Left hindlimb (tissue), 1 donor: ENCODE data around the gene LYRM4.
"Not testable (repeated sequence)": the region's sequence is repeated elsewhere in the genome, so short reads cannot be mapped to it uniquely, and the experiment has no call there.

Source experiments
- DNase-seq: peaks from one replicate; pipeline ENCODE4 v3.0.0-alpha.2; 2018

LYRM4 gene

DNA sequence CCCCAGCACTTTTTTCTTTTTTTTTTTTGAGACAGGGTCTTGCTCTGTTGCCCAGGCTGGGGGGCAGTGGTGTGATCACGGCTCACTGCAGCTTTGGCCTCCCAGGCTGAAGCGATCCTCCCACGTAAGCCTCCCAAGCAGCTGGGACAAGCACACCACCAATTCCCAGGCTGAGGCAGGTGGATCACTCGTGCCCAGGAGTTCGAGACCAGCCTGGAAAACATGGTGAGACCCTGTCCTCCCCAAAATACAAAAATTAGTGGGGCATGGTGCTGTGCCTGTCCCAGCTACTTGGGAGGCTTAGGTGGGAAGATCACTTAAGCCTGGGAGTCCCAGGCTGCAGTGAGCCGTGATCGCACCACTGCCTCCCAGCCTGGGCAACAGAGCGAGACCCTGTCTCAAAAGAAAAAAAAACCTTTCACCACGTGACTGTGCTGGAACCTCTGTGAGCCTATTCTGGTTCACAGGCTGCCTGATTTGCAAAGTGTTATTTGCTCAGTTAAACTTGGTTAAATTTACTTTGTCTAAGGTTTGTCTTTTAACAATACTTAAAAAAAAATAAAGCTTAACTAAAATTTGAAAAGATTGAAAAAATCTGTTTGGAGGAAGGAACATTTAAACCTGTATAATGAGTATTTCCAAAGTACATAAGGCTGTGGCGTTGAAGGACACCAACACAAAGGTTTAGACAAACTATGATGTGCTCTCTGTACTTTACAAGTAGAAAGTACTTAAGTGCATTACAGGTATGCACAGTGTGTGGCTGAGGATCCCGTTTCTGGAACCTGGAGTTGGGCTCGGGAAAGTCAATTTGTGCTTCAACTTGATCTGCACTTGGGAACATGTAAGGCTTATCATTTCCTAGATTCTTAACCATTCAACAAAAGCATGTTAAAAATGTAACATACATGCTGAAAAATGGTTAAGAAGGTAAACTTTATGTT, 120.7 kb downstream of the LYRM4 start:
- DNase-seq = no peak

DNA sequence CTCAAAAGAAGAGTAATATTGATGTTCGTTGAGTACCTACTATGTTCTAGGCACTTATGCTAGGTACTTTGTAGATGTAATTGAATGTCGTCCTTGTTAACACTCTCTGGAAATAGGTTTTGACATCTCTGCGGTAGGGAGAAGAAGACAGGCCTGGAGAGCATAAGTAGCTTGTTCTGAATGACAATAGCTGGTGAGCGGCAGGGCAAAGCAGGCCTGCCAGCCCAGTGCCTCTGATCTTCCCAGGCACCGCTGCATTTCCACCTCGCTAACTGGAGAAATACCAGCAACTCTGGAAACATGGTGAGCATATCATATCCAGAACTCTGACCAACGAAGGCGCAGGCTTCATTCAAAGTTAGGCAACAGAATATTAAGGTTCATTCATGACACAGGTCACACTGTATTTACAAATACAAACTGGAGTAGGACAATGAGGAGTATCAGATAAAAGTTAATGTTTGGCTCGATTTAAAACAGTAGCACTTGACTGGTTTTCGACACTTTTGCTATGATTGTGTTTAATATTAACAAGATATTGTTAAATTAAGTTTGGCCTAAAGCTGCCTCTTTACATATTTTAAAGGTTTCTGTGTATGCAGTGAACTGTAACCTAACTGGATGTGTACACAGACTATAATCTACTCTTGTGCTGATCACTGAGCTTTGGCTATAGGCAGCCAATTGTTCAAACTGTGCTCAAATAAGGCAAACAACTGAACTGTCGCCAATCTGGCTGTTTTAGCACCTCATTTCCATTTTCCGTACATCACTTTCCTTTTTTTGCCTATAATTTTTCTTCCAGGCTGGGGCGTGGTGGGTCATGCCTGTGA, 121.5 kb downstream of the LYRM4 start:
- DNase-seq = no peak

DNA sequence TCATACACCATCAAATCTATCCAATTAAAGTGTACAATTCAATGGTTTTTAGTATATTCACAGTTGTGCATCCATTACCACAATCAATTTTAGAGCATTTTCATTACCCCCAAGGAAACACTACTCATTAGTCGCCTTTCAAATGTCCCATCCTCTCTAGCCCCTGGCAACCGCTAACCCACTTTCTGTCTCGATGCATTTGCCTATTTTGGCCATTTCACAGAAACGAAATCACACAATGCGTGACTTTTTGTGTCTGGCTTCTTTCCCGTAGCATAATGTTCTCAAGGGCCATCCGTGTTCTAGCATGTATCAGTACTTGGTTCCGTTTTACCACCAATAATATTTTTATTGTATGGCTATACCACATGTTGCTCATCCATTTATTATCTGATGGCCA, 123.9 kb downstream of the LYRM4 start:
- DNase-seq = no peak

DNA sequence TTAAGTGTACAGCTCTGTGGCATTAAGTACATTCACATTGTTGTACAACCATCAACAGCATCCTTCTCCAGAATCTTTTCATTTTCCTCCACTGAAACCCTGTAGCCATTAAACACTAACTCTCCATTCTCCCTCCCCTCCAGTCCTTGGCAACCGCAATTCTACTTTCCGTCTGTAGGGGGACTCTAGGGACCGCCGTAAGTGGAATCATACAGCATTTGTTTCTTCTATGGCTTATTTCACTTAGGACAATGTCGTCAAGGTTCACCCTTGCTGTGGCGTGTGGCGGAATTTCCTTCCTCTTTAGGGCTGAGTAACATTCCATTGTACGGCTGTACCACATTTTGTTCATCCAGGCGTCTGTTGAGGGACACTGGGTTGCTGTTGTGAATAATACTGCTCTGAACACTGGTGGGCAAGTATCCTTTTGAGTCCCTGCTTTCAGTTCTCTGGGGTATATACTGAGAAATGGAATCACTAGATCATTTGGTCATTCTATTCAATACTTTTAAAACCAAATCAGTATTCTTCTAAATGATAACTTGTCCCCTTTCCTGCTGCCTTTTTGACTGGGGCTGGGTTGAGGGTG, 124.9 kb downstream of the LYRM4 start:
- no peak for DNase-seq

DNA sequence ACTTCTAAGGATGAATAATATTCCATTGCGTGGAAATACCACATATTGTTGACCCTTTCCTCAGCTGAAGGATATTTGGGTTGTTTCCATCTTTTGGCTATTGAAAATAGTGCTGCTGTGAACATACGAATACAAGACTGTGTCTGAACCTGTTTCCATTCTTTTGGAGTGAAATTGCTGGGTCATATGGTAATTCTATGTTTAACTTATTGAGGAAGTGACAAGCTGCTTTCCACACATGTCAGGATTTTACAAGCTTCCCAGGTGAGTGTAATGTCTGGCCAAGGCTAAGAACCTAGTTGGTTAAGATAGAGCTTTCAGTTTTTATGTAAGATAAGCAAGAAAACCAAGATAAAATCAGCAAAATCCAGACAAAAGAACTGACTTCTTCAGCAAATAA, 126.8 kb downstream of the LYRM4 start:
- DNase-seq = no peak

DNA sequence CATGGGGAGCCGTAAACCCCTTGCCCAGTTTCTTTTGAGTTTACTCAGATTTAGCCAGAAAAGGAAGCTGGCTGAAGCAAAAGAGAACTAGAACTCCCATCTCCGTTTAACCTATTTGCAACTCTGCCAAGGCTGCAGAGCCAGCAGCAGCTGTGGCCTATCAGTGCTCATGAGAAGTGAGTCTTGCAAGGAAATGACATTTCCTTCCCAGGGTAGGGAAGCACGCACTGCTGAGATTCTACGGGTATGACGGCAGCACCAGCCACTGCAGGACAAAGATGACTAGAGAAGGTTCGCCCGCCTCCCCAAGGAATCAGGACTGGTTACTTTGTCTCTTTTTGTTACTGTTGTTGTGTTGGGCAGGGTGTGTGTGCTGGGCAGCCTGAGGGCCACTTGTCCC, 128.0 kb downstream of the LYRM4 start:
- peak; percentile 78 for DNase-seq

DNA sequence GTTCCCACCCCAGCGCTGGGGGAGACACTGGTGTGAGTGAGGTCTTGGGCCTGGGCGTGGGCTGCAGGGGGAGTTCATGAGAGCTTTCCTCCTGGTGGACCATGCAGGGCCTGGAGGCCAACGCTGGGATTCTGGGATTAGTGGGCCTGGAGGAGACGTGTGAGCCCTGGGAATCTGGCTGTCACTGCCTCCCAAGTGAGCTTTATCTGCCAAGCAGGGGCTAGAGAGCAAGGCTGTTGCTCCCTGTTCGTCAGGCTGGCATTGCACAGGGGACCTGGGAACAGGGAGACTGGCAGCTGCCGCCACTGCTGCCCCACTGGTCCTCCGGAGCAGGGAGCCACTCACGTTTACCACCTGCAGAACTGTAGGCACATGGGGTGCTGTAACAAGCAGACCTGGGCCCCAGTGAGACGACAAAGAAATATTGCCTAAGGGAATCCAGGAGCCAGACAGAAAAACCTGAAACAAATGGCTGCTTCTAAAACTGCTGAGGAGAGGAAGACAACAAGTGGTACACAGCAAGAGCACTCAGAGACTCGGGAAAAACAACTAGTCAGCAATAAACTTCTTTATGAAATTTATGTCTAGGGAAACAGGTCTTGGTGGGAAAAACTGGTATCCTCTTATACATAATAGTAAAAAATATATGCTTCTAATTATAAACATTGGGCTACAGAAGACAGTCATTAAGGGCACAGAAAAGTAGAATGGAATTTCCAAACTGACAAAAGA, 130.4 kb downstream of the LYRM4 start:
- DNase-seq = no peak

DNA sequence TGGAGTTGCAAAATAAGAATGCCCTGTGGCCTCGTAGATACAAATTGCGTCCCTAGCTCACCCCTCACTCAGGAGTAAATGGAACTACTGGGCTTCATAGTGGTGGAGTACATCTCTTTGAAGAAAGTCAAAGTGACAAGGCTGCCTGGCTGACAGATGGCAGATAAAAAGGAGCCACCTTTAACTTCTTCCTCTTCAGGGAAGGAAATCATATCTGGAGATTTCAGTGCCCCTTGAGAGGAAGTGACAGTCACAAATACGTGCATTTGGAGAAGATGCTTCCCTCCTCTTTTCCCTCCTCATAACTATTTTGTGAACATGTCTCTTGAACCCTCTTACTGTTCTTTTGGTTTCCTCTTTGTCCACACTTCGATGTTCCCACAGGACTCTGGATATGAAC, 132.4 kb downstream of the LYRM4 start:
- DNase-seq = no peak

DNA sequence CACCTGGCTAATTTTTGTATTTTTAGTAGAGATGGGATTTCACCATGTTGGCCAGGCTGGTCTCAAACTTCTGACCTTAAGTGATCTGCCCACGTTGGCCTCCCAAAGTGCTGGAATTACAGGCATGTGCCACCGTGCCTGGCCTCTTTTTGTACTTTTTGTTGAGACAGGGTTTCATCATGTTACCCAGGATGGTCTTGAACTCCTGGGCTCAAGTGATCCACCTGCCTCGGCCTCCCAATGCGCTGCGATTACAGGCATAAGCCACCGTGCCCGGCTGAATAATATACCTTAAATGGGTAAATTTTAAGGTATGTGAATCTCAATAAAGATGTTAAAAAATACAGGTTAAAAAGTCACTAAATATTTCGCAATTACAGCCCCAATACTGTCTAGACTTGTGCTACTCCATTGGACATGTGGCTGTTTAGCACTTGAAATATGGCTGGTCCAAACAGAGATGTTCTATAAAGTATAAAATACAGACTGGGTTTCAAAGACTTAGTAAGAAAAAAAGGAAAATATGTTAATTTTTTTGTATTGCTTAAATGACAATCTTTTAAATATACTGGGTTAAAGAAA, 133.6 kb downstream of the LYRM4 start:
- DNase-seq = no peak

DNA sequence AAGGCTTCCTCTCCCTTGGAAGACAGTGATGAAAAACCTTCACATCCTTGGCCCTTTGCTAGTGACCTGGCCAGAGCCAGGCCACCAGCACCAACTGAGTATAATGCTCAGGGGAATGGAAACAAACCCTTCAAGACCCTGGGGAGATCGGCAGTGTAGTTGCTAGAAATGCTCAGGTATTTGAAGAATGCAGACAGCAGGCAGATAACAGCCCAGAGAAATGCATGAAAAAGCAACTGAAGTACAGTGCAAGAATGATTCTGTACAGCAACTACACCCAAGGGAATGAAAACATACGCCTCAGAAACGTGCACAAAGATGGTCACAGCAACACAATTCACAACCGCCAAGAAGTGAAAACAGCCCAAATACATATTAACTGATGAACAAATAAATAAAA, 134.5 kb downstream of the LYRM4 start:
- no peak for DNase-seq

DNA sequence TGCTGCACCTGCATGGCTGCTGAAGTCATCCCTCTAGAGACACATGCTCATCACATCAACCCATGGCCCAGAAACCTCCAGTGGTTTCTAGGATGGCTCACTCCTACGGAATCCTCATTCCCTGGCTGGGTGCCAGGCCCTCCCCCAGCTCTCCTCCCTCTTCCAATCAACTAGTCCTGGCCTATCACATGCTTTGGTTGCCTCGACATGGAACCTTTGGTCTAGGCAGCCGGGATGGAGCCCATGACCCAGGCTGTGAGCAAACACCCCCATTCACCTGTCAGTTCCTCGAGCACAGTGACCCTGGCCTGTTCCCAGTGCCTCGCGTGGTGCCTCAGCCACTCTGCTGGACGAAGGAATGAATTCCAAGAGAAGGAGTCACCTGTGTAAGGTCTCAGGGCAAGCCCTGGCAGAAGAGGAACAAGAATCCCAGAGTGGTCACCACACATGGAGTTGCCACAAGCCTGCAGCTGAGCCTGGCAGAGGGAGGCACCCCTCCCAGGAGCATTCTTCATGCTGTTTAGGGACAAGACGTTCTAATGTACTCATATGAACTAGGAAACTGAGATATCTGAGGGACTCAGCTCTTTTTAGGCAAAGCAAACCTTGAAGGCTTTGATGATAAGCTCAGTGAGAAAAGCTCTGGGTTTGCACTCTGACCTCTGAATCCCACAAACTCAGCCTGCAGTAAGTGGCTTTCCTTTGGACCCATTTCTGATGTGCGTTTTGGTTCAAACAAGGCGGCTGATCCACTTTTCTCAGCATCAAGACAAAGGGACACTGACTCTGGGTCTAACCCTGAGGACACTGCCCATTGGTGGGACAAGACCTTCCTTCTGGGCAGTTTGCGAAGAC, 135.4 kb downstream of the LYRM4 start:
- DNase-seq = no peak

DNA sequence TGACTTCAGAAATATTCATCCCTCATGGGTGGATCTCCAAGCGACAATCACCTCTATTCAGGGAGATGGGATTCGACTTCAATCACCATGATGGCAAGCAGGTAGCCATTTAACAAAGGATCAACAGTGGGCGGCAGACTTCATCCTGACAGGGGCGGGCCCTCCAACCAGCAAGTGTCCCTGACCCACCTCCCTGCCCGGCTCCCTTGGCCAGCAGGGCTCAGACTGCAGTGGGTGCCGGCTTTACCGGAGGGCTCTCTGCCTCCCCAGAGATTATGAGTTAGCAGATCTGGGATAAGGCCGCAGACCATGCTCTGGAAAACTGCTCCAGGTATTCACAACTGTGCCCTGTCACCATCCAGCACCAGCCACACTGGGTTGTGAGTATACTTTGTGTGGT, 136.2 kb downstream of the LYRM4 start:
- DNase-seq = no peak

DNA sequence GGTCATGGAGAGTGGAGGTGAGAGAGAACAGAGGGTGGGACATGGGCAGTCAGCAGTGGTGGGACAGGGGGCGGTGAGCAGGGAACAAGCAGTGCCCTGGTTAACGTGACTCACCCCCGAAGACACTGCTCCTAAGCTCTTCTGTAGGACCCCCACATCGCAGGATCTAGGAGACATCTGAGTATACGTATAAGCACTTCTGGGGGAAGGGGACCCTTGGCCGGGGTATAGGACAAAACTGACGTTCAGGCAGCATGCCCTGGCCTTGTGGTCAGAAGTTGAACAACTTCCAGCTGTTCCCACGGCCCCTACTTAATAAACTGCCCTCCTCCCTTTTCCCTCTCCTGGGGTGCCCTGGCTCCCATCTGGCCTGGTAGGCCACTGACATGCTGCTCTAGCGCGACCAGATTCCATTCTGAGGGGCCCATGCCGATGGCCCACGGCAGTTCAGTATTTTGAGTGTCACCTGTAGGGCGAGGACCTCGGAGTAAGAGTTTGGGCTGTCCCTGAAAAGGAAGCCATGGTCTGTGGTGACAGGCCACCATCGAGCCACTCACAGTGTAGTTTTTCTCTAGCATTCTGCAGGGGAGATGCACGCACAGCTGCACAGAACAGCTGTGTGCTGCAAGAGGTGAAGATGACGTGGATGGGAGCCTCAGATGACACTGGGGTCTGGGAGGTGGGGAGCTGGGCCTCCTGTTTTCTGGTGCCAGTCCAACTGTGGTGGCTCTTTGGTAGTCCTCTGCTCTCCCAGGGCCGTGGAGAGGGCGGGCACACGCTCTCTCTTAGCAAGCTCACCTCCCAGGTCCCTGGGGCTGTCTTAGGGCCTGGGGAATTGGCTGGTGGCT, 137.2 kb downstream of the LYRM4 start:
- peak; percentile 53 for DNase-seq

DNA sequence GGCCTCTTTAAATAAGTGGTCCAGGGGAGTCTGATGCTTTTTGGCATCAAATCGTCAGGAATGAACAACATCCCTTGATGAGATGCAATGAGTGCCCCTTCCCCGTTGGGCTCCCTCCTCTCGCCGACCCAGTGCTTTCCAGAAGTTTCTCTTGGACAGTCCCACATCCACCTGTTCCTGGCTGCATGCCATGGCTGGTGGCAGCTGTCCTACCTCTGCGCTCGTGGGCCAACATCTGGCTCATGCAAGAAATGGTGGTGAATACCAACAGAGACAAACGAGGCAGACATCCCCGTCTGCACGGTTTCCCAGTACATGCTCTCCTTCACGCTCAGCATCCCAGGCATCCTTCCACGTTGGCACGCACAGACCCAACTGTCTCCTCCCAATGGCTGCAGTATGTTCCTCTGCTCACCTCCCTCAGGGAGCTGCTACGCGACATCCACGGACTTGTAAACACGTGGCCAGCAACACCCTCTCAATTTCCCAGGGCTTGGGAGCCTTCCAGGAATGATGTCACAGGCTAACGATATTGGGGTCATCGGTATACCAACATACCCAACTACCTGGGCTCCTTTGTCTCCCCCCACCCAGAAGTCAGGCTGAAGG, 138.1 kb downstream of the LYRM4 start:
- DNase-seq = no peak

DNA sequence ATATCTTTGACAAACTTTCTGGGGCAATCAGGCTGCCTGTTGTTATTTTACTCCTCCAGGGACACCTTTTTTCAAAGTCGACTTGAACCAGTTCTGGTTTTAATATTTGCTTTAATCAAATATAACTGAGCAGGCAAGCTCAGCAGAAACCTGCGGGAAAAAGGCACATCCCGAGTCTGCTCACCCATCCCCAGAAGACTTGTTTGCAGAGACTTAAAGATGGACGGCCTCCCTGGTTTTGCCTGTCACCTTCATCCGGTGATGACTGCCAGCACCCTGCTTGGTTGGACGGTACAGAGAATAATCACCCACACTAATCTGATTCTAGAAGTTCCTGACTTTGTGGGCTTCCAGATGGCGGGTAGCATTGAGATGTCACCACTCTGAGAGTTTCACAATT, 138.8 kb downstream of the LYRM4 start:
- DNase-seq = no peak

DNA sequence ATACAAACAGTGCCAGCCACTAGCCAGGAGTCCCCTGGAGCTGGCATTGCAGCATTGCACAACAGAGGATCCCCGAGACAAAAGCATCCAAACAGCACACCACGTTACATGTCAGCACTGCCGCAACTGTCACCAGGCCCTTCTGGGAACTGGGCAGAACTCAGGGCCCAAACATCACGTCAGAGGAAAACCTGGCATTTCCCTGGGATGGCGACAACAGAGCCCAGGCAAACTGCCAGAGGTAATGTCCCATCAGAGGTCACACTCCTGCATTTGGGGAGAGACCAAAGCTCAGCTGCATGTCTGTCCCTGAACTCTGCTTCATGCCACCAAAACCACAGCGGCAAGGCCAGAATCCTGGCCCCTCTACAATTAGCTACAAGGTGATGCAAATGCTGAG, 139.3 kb downstream of the LYRM4 start:
- DNase-seq = no peak

DNA sequence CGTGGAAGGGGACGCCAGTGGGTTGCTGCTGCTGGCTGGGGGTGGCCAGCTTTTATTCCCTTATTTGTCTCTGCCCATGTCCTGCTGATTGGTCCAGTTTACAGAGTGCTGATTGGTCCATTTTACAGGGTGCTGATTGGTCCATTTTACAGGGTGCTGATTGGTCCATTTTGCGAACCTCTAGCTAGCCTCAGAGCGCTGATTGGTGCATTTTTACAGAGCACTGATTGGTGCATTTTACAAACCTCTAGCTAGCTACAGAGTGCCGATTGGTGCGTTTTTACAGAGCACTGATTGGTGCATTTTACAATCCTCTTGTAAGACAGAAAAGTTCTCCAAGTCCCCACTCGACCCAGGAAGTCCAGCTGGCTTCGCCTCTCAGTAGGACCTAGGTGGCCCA, 140.2 kb downstream of the LYRM4 start:
- not testable (repeated sequence) for DNase-seq

DNA sequence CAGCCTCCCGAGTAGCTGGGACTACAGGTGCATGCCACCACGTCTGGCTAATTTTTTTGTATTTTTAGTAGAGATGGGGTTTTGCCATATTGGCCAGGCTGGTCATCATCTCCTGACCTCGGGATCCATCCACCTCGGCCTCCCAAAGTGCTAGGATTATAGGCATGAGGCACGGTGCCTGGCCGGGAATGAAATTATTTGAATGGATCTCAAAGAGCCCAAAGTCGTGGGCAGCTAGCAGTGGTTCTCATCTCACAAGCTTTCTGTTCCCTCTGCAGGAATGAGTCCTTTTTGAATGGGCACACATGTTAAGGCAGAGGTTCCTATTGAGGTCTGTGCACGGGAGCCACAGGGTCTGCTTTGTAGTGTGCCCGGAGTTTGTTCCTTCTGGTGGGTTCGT, 140.7 kb downstream of the LYRM4 start:
- DNase-seq = no peak

DNA sequence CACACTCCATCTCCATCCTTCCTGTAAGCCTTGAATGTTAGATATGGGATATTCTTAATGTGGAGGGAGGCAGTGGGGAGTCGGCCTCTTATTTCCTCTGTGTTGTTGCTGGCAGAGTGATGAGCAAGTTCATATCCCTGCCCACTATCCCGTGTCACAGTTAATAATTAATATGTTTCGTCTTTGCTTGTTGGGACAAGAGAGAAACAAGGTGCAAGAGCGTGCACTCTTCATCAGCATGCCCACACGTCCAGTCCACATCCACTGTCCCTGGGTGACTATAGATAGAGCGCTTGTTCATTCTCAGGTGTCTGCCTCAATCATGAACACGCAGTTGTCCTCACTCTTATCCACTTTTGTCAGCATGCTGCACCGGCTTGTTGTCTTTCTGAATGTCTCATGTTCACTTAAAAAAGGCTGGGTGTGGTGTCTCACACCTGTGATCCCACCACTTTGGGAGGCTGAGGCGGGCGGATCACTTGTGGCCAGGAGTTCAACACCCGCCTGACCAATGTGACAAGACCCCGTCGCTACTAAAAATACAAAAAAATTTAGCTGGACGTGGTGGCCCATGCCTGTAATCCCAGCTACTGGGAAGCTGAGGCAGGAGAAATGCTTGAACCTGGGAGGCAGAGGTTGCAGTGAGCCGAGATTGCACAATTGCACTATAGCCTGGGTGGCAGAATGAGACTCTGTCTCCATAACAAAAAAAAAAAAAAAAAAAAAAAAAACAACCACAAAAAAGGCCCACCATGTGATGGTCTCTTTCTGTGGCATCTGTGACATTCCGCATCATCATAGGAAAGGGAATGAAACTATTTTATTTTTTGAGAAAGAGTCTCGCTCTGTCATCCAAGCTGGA, 141.4 kb downstream of the LYRM4 start:
- DNase-seq = no peak
